HG02763 (cell line): ENCODE measurements around the gene TM9SF2.

Experiments used
- ATAC-seq: cut with Tn5 transposase; IDR thresholded peaks from one replicate; pipeline ENCODE4 v1.9.1; 2021; ENCODE audit warnings: mild to moderate bottlenecking, moderate library complexity; ENCODE audit not compliant: unreplicated experiment

TM9SF2 gene

GRCh38 chr13:99575376-99576120, 74.3 kb downstream of the TM9SF2 start:
- ATAC-seq, result no peak

- ATAC-seq, result no peak
These were observed 77.0 kb downstream of the TM9SF2 start for GRCh38 chr13:99577934-99578917.

- no peak for ATAC-seq
These were observed 79.4 kb downstream of the TM9SF2 start for GRCh38 chr13:99580500-99581268.

GRCh38 chr13:99582511-99582910, 81.2 kb downstream of the TM9SF2 start:
- no peak for ATAC-seq

GRCh38 chr13:99585609-99586008, 84.3 kb downstream of the TM9SF2 start:
- ATAC-seq, result no peak

GRCh38 chr13:99587021-99587420, 85.7 kb downstream of the TM9SF2 start:
- ATAC-seq, result no peak

- no peak for ATAC-seq
These were observed 86.8 kb downstream of the TM9SF2 start for GRCh38 chr13:99587893-99588606.

GRCh38 chr13:99589575-99589974, 88.3 kb downstream of the TM9SF2 start:
- ATAC-seq, result no peak

- ATAC-seq, result no peak
These were observed 89.3 kb downstream of the TM9SF2 start for GRCh38 chr13:99590519-99591011.

GRCh38 chr13:99596180-99596579, 94.9 kb downstream of the TM9SF2 start:
- no peak for ATAC-seq

GRCh38 chr13:99600318-99600717, 99.0 kb downstream of the TM9SF2 start:
- ATAC-seq, result no peak

- no peak for ATAC-seq
These were observed 100.3 kb downstream of the TM9SF2 start for GRCh38 chr13:99601535-99601934.

GRCh38 chr13:99604636-99605035, 103.4 kb downstream of the TM9SF2 start:
- no peak for ATAC-seq

- ATAC-seq, result peak; percentile 66
These were observed 104.4 kb downstream of the TM9SF2 start for GRCh38 chr13:99605420-99606323.

GRCh38 chr13:99606324-99607066, 105.2 kb downstream of the TM9SF2 start, which contains the start of gene CLYBL:
Gene CLYBL, plus strand, starts transcription at chr13:99606690.
- peak; percentile 81 for ATAC-seq

GRCh38 chr13:99608345-99608744, 107.1 kb downstream of the TM9SF2 start:
- no peak for ATAC-seq

GRCh38 chr13:99610702-99611289, 109.5 kb downstream of the TM9SF2 start:
- ATAC-seq, result no peak
